ENCODE measurements around the gene MED29. TPM values are rescaled to one million over a fixed set of nuclear protein-coding genes. Genes with fewer than 3 reads are reported as not detected.
"Not testable (repeated sequence)": the region's sequence is repeated elsewhere in the genome, so short reads cannot be mapped to it uniquely, and the experiment has no call there.

The MED29 gene
- polyA plus RNA-seq, 1 experiment = 36.6 TPM

DNA sequence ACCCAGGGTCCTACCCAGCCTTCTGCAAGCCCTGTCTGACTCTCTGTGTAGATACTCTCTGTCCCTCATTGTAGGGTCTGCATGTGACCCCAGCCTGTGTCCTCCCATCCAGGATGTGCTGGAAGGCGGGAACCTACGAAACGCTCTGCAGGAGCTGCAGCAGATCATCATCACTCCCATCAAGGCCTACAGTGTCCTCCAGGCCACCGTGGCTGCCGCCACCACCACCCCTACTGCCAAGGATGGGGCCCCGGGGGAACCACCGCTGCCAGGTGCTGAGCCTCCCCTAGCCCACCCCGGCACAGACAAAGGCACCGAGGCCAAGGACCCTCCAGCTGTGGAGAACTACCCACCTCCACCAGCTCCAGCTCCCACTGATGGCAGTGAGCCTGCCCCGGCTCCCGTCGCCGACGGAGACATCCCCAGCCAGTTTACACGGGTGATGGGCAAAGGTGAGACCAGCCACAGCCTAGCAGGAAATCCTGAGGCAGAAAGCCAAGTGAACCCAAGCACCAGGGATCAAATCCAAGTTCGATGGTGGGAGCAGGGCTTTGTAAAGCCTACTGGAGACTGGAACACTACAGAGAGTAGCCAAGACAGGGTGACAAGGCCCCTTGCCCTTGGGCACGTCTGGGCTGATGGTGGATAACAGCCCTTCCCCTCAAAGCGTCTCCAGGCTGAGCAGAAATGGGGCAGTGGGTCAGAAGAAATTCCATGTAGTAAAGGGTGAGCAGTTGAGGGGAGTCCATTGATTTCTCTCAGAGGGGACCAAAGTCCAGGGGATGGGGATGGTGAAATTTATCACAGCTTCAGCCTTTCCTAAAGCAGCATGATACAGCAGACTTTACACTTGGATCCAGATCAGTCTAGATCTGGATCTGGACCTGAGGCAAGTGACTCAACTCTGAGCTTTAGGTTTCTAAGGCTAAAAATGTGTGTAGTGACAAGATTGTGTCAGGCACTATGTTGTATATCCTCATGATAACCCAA, 13.5 kb upstream of the MED29 start:
- CTCF ChIA-PET = interaction anchor here (1.2 to 2.5 kb wide), 2 partner anchors 14 to 34 kb away, joined by 3 to 7 read pairs; partner anchors contain the start of genes MED29, PAF1 and PLEKHG2
- Histone ChIP-seq H3K27me3 (ENCODE audit: control insufficient read depth, insufficient read depth, low read length) (no peaks in the 10 kb centered on the region), H3K4me3 (ENCODE audit: low read depth, low read length) (no peak overlapping the region), H3K36me3 (ENCODE audit: control insufficient read depth, insufficient read depth, low read length) (peaks cover 70% of the 10 kb centered on the region)
- POLR2A ChIA-PET = no interaction called here
- TF ChIP-seq, protein P1, sequence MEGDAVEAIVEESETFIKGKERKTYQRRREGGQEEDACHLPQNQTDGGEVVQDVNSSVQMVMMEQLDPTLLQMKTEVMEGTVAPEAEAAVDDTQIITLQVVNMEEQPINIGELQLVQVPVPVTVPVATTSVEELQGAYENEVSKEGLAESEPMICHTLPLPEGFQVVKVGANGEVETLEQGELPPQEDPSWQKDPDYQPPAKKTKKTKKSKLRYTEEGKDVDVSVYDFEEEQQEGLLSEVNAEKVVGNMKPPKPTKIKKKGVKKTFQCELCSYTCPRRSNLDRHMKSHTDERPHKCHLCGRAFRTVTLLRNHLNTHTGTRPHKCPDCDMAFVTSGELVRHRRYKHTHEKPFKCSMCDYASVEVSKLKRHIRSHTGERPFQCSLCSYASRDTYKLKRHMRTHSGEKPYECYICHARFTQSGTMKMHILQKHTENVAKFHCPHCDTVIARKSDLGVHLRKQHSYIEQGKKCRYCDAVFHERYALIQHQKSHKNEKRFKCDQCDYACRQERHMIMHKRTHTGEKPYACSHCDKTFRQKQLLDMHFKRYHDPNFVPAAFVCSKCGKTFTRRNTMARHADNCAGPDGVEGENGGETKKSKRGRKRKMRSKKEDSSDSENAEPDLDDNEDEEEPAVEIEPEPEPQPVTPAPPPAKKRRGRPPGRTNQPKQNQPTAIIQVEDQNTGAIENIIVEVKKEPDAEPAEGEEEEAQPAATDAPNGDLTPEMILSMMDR (IDR thresholded peaks at IDR 0.05; ENCODE audit: insufficient read depth, low read depth, low read length) = no peak
- DNase-seq (ENCODE audit: low read depth) = no peak

DNA sequence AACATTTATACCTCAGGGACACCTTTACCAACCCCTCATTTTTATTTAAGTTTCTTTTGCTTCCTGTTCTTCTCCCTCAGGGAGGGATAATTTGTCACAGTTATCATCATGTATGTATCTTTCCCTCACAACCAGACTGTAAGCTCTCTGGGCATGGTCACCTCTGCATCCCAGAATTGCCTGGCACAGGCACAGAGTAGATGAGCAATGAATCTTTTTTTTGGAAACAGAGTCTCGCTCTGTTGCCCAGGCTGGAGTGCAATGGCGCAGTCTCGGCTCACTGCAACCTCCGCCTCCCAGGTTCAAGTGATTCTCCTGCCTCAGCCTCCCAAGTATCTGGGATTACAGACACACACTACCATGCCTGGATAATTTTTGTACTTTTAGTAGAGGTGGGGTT, 11.8 kb upstream of the MED29 start:
- DNase-seq (ENCODE audit: low read depth); H3K27me3 ChIP-seq (ENCODE audit: control insufficient read depth, insufficient read depth, low read length); H3K4me3 ChIP-seq (ENCODE audit: low read depth, low read length); POLR2A ChIA-PET: not testable (repeated sequence)
- H3K36me3 ChIP-seq (ENCODE audit: control insufficient read depth, insufficient read depth, low read length) = peaks cover 76% of the 10 kb centered on the region
- CTCF ChIA-PET = interaction anchor here (1.0 to 2.5 kb wide), 2 partner anchors 18 to 33 kb away, joined by 3 to 7 read pairs; partner anchors contain the start of gene PLEKHG2

DNA sequence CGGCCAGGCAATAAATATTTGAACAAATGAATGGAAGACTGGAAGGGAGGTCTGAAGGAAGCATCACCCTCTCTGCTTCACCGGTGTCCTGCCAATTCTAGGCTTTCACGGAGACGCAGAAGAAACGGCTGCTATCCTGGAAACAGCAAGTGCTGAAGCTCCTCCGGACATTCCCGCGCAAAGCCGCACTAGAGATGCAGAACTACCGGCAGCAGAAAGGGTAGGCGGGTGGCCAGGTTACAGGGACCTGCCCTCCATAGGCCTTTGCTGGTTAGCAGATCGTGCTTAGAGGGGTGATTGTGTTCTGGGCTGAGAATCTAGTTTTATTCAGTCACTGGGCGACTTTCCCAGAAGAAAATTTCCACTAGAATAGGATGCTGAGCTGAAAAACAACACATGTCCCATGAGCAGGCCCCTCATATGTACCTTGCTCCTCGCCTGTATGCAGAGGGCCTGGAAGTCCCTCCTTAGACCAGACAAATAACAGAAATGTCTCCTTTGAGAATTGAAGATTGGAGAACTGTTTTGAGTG, 11.2 kb upstream of the MED29 start:
- CTCF ChIA-PET = interaction anchor here (1.0 kb wide), 1 partner anchor 18 kb away, joined by 3 read pairs; no protein-coding TSS in a partner anchor
- no peak for DNase-seq (ENCODE audit: low read depth)
- peaks cover 77% of the 10 kb centered on the region for H3K36me3 ChIP-seq (ENCODE audit: control insufficient read depth, insufficient read depth, low read length)
- H3K27me3 ChIP-seq (ENCODE audit: control insufficient read depth, insufficient read depth, low read length) = no peaks in the 10 kb centered on the region
- POLR2A ChIA-PET = interaction anchor here (0.5 kb wide), 1 partner anchor 993 kb away, joined by 3 read pairs; no protein-coding TSS in a partner anchor
- no peak overlapping the region for H3K4me3 ChIP-seq (ENCODE audit: low read depth, low read length)
- TF ChIP-seq, protein P1 (IDR thresholded peaks at IDR 0.05; ENCODE audit: insufficient read depth, low read depth, low read length) = no peak

DNA sequence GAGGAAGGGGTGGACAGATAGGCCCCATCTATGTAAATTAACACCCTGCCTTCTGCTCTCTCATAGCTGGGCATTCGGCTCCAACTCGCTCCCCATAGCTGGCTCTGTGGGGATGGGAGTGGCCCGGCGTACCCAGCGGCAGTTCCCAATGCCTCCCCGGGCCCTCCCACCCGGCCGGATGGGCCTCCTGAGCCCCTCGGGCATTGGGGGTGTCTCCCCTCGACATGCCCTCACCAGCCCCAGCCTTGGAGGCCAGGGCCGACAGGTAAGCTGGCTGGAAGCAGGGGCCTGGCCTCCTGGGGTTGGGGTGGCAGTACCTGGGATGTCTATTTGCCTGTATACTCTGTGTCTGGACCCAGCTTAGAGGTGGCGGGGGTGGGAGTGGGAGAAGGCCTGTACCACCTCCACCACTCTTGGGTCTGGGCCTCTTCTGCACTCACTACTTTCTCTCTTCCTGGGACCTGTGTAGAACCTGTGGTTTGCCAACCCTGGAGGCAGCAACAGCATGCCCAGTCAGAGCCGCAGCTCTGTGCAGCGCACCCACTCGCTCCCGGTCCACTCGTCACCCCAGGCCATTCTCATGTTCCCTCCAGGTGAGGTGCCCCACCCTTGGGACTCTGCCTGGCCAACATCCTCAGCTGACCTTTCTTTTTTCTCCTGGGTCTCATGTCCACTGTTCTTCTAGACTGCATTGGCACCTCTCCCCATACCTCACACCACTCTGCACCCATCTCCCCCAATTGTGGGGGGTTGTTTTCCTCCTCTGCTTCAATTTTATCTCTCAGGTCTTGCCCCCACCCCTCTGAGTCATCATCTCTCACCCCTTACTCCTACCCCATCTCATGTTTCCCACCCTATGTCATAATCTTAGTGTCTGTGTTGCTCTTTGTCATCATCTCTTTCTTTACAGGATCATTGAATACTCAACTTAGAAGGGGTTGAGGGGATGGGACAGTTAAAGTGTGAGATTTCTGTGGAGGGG, 10.4 kb upstream of the MED29 start:
- TF ChIP-seq, protein P1 (IDR thresholded peaks at IDR 0.05; ENCODE audit: insufficient read depth, low read depth, low read length) = no peak
- CTCF ChIA-PET = no interaction called here
- POLR2A ChIA-PET = interaction anchor here (0.5 kb wide), 1 partner anchor 994 kb away, joined by 3 read pairs; no protein-coding TSS in a partner anchor
- Histone ChIP-seq H3K27me3 (ENCODE audit: control insufficient read depth, insufficient read depth, low read length) (no peaks in the 10 kb centered on the region), H3K4me3 (ENCODE audit: low read depth, low read length) (no peak overlapping the region), H3K36me3 (ENCODE audit: control insufficient read depth, insufficient read depth, low read length) (peaks cover 81% of the 10 kb centered on the region)
- no peak for DNase-seq (ENCODE audit: low read depth)

DNA sequence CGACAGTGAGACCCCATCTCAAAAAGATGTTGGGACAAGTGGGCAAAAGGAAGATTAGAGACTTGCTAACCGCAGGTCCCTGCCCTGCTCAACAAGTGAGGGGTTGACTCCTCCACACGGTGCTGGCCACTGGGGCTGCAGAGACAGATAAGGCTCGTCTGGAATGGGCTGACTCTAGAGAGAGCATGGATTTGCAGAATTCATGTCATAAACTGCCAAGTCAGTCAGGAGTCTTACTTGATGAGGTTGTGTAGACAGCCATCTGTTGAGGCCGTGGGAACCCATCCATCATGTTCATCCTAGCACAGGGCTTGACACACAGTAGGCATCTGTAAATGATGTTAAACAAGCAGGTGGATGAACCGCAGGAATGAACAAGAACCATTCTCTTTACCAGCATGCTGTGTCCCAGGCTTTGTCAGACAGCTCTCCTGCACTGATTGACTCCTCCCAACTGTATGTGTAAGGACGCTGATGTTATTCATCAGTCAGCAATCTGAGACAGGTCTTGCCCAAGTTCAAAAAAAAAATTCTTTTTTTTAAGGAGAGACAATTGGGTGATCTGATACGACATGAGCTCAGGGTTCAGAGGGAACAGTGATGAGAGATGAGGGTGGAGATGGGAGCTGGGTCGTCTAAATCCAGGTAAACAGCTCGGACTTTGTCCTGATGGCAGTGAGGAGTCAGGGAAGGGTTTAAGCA, 9.1 kb upstream of the MED29 start:
- TF ChIP-seq, protein P1 (IDR thresholded peaks at IDR 0.05; ENCODE audit: insufficient read depth, low read depth, low read length) = no peak
- ChIA-PET CTCF (no interaction called here), POLR2A (no interaction called here)
- H3K4me3 ChIP-seq (ENCODE audit: low read depth, low read length) = no peak overlapping the region
- H3K27me3 ChIP-seq (ENCODE audit: control insufficient read depth, insufficient read depth, low read length) = no peaks in the 10 kb centered on the region
- DNase-seq (ENCODE audit: low read depth) = no peak
- peaks cover 78% of the 10 kb centered on the region for H3K36me3 ChIP-seq (ENCODE audit: control insufficient read depth, insufficient read depth, low read length)

Measured in BJ (cell line).